ENCODE measurements around the gene FOSL2.

Gene FOSL2

DNA sequence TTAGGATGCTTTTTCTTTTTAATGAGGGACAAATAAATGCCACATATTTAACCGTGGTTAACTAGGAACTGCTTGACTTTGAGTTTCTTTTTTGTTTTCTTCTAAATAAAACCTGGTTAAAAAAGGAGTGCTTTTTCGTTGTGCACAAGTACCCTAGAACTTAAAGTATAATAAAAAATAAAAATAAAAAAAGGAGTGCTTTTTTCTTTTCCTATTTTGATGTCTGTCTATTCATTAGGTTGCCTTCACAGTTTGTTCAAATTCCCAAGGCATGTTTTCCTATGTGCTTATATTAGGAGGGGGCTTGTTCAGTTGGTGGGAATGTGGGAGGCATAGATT lies 4.4 kb downstream of the FOSL2 start:
- DNase-seq, result no peak

GRCh38 chr2:28398101-28398834 lies 5.6 kb downstream of the FOSL2 start:
- DNase-seq, result peak; percentile 1

GRCh38 chr2:28399289-28399688 lies 6.6 kb downstream of the FOSL2 start:
- DNase-seq, result peak; percentile 4

DNA sequence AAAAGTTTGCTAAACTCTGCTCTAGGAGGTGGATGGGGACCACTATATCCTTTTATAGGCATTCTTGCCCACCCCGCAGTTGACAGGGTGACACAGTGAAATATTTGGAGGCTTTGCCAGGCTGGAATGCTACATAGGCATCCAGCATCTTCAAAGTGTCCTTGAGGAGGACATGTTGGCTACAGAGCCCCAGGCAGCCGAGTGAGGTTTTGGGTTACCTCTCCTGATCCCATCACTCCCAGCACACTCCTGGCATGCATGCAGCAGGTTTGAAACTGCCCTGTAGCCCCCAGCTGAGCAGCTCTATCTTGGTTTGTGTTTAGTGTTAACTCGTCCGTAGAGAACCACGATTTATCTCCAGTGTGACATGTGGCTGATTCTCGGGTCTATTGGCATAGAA lies 7.3 kb downstream of the FOSL2 start:
- DNase-seq, result peak; percentile 3

GRCh38 chr2:28400419-28400818 lies 7.8 kb downstream of the FOSL2 start:
- peak; percentile 0 for DNase-seq

DNA sequence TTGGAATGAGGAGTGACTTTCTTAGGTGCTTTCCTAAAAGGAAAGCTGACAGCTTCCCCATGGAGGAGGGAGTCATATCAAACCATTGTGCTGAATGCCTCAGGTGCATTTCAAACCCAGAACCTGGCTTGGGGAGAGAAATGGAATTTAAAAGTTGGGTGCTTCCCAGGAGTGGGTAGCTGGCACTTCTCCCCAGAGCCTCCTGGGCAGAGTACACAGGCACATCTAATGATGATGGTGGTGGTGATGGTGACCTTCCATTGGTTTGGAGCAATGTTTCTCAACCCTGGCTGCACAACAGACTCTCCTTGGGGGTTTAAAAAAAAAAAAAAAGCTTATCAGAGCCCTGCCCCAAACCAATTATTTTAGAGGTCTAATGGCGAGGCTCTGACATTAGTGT lies 8.3 kb downstream of the FOSL2 start:
- DNase-seq, result peak; percentile 0

DNA sequence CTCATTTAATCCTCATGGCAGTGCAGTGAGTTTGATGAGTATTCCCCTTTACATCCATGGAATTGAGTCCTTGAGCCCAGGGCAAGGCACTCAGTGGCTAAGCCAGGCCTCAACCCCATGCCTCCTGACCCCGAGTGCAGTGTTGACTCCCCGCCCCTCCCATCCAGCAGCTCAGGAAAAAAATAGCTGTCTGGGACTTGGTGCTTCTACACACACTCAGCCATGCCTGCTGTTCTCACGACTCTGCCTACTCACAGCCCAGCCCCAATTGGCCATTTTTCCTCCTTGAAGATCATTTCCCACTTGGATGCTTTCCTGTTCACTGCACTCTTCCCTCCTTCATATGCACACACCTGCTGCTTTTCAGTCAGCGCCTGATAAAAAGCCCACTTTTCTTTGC lies 8.8 kb downstream of the FOSL2 start:
- peak; percentile 7 for DNase-seq

- DNase-seq, result peak; percentile 1
Observed at GRCh38 chr2:28401948-28402550, 9.4 kb downstream of the FOSL2 start.

- DNase-seq, result peak; percentile 39
Observed at GRCh38 chr2:28403370-28403956, 10.8 kb downstream of the FOSL2 start.

DNA sequence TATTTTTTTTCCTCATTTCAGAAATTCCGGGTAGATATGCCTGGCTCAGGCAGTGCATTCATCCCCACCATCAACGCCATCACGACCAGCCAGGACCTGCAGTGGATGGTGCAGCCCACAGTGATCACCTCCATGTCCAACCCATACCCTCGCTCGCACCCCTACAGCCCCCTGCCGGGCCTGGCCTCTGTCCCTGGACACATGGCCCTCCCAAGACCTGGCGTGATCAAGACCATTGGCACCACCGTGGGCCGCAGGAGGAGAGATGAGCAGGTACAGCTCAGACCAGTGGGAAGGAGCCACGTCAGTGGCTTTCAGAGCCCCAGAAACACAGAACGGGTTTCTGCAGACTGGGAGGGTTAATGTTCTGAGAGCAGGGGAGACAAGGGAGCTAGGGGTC lies 11.4 kb downstream of the FOSL2 start:
- peak; percentile 1 for DNase-seq

DNA sequence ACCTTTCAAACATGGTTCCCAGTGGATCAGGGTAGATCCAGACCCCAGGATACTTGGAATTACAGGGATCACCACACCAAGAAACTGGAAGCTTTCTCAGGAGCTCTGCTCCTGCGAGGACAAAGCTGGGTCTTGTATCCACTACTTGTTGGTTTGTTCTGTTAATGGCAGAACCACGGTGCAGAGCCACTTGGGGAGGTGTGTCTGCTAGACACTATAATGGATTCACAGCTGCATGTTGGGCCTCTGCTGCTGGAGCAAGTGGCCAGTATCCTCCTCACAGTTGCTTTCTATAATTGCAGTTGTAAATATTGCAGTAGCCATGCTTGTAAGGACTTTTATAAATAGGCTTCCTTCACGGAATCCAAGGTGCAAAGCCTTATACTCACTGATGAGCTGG lies 12.9 kb downstream of the FOSL2 start:
- DNase-seq, result peak; percentile 1

- peak; percentile 80 for DNase-seq
Observed at GRCh38 chr2:28406276-28407096, 13.8 kb downstream of the FOSL2 start.

DNA sequence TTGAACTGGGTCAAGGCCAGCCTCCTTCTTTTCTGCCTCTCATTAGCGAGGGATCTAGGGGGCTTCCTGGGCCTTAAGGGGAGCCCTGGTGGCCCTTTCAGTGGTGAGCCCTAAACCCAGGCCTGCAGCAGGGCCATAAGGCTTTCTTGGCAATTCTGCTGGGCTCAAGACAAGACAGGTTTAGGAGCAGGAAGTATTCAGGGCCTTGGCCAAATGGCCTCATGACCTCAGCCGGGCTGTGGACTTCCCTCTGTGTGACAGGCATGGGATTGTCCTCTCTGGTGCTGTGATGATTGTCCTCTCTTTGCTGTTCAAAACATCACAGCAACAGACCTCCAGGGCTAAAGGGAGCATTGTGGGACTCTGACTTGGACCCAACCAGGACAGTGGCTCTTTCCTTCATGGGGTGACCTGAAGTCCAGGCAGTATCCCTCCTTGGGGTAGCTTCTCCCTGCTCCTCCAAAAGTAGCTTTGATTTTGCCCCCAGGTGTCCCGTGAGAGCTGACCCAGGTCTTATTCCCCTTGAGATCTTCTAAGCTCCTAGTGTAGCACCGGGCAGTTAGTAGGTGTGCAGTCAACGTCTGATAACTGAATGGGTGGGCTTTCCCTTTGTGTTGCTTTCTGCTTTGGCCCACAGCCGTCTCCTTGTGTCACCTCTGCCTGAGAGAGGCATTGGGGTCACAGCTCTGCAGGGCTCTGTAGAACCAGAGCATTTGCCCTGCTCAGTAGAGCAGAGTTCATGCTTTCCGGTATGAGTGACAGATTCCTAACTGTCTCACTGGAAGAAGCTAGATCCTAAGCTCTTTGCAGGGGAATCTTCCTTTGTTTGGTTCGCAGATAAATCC lies 14.7 kb downstream of the FOSL2 start:
- DNase-seq, result peak; percentile 5

DNA sequence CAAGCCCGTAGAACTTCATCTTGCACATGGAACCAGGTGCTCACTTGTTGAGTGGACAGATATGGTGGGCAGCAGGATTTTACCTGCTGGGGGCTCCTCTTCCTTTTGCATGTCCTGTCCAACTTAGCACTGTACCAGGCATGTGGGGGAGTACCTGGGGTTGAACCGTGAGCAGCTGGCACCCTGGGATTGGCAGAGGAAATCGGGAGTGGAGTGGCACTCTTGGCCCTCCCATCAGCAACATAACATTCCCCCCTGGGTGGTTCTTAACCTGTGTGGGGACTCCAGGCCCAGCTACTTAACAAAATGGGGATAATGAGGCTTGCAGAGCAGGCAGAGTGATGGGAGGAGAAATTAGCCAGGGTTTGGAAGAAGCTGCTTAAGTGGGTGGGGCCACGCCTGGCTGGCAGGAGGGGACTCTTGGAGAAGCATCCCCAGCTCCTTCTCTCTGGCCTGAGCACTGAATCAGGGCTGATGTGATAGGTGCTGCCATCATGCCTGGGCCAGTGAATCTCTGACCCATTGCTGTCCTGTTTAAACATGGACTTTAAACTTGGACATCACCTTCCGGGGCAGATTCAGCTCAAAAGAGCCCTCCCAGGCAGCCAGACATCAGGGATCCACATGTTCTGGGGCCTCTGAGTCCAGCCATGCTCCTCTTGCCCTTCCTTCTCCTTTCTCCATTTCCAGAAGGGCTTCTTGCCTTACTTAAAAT lies 15.5 kb downstream of the FOSL2 start:
- DNase-seq, result peak; percentile 0

DNA sequence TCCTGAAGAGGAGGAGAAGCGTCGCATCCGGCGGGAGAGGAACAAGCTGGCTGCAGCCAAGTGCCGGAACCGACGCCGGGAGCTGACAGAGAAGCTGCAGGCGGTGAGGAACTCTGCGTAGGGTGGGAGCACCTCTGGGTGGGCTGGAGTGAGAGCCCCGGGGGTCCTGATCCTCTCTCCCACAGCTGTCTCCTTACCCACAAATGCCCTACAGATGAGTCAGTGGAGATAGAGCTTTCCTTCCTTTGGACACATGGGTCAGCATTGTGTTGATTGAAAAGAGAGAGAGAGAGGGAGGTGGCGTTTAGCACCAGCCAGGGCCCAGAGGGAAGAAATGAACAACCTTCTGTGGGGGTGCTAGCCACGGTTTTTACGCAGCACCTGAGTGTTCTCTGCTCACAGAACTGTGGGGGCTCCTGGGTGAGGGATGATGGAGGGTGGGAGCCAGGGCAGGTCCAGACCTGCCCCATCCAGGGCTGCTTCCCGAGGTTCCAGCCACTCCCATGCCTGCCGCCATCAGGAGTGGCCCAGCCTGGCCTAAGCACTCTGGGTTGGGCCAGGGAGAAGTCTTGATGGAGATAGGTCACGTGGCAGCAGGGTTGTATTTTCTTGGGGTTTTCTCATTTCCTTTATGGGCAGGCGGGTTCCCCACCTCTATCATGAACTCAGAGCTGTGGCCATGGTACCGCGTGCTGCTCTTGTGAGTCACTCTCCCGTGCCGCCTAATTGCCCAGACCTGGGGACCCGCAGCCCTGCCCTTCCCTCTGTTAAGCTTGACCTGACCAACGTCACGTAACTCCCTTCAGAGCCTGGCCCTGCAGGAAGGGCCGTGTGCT lies 16.3 kb downstream of the FOSL2 start:
- DNase-seq, result peak; percentile 82

GRCh38 chr2:28411166-28411755 lies 18.6 kb downstream of the FOSL2 start:
- peak; percentile 1 for DNase-seq

- no peak for DNase-seq
Observed at GRCh38 chr2:28411956-28412609, 19.4 kb downstream of the FOSL2 start.

- peak; percentile 1 for DNase-seq
Observed at GRCh38 chr2:28412625-28413151, 20.0 kb downstream of the FOSL2 start.

DNA sequence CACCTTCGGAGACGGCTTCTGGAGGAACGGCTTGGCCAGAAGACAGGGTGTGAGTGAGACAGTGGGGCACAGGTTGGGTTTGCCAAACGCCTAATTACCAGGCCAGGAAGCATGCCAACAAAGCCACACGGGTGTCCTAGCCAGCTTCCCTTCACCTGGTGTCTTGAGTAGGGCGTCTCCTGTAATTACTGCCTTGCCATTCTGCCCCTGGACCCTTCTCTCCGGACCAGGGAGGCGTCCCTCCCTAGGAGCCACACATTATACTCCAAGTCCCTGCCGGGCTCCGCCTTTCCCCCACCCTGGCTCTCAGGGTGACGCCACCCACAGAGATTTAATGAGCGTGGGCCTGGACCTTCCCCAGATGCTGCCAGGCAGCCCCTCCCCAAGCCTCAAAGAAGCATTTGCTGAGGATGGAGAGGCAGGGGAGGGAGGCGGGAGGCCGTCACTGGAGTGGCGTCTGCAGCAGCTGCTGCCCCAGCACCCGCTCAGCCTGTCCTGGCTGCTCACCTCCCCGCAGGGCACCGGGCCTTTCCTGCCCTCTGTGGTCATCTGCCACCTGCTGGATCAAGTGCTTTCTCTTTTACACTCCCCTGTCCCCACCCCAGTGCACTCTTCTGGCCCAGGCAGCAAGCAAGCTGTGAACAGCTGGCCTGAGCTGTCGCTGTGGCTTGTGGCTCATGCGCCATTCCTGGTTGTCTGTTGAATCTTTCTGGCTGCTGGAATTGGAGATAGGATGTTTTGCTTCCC lies 20.7 kb downstream of the FOSL2 start:
- DNase-seq, result peak; percentile 30
